Activated CD4-positive, alpha-beta T cell treated with anti-CD3 and anti-CD28 coated beads, Interleukin-2, Interleukin-6, amounts not matched to agents 100 ng/mL and 50 ng/mL, durations not matched to agents 16 hours and 8 hours (primary cell): ENCODE results near the gene DIDO1.
A peak's percentile ranks its signal among the peaks of the same experiment; 100 is the strongest.

Experiments used
- DNase-seq: peaks from one replicate; pipeline ENCODE4 v3.0.0-alpha.2; 2020

The DIDO1 gene

DNA sequence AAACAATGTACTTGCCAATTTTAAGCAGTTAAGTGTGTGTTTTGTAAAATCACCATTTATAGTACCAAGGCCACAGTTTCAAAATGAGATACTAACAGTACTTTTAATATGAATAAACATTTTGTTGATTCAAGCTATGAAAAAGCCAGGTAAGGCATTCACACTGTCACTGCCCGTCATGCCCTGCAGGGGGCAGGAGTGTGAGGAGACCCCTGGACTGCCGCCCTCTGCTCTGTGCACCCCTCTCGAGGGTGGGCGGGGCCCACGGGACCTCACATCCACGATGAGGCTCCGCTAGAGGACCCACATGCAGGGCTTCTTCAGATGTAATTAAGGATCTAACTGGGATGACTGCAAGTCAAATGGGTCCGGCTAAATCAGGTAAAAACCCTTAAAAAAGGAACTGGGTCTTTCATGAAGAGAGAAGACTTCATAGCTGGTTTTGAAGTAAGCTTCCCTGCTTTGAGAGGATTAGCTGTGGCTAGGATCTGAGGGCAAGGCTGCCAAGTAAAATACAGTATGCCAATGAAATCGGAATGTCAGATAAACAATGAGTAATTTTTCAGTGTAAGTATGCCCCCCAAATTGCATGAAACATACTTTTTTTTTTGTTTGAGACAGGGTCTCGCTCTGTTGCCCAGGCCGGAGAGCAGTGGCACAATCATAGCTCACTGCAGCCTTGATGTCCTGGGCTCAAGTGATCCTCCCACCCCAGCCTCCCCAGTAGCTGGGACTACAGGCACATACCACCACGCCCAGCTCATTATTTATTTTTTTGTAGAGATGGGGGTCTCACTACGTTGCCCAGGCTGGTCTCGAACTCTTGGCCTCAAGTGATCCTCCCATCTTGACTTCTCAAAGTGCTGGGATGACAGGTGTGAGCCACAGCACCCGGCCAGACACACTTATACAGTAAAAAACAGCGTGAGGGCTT, 18.7 kb downstream of the DIDO1 start:
- DNase-seq = peak; percentile 41

DNA sequence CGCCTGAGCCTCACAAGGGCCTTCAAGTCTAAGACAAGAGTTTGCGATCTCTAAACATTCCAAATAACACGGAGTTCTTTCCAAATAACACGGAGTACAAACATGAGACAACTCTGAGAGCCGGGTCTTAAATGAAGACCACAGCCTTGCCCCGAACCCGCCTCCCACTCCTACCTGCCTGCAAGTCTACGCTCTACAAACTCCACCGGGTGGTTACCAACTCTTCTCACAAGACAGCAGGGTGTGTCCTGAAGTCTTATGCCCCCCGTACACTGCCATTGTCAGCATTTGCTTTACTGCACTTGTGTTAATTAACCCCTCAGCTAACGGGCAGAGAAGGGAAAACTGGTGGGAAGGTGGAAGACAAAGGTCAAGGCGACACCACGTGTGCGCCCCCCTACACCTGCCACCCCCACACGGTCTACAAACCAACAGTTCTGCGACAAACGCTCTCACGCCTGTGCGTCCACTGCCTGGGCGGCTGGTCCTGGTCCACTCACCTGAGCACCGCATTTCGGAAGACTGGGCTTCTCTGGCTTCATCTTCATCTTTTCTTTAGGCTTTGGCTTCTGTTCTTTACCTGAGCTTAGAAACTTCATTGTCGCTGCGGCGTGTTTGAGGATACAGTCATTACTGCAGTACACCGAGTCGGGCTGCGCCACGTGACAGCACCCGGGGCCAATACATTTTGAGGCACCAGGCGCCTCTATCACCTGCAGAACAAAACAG, 19.5 kb downstream of the DIDO1 start:
- no peak for DNase-seq

DNA sequence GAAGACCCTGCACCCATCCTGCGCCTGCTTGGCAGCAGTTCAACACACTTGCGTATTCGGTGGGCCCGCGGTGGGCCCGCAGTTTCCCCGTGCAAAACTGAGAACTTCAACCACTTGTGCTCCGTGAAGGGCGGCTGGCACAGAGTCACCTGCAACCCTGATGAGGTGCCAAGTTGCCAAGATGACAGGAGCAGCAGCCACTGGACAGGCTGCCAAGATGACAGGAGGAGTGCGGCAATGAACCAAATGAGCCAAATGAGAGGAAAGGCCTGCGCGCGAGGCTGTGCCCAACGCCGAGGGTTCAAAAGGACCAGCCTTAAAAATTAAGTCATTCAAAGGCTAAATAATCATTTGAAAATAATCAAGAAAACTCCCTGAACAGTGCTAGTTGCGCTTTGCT, 20.1 kb downstream of the DIDO1 start:
- no peak for DNase-seq

DNA sequence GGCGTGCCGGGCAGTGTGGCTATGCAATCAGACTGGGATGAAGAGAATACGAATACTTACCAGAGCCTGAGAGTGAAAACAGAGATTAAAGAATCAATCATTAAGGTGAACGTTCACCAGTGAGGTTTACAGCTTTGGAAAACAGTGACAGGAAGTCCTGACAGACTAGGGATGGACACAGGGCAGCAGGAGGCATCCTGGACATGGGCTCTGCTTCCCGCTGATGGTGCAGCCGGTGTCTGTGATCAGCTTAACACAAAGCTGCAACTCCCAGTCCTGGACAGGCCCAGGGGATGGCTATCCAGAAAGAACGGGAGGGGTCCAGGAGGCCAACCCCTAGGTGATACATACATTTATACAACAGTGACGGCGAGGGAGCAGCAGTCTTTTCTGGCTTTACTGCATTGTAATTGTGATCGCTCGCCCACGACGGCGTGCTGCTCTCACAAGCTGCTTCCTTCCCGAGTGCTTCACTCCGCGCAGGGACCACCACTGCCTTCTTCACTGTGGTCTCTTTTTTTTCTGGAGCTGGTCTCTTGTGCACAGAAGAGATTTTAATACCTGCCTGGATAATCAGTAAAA, 20.7 kb downstream of the DIDO1 start:
- DNase-seq = no peak

DNA sequence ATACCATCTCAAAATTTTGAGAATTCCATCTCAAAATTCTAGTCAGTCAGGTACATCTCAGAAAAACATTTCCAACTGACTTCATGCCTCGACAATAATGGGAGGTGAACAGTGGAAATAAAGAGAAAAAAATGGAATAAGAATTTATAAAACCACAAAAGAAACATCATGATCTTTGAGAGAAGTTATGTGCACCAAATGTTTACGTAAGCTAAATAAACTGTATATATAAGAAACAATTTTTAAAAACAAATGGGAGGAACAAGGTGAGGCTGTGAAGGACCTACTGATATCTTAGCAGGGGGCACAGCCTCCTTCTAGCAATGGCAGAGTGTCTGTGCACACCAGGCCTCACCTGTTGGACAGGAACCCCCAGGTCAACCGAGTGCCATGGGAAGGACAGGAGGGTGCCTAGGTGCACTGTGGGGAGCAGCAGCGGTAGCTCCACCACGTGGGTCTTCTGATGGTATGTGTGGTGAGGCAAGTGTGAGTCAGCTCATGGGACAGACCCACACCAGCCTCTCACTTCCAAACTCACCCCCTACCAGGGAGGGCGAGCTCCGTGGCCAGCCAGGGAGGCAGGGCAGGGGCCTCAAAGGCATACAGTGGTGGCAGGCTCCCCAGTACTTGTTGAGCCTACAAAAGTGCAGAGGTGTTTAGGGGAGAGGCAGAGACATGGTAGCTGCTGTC, 23.2 kb downstream of the DIDO1 start:
- DNase-seq = no peak

DNA sequence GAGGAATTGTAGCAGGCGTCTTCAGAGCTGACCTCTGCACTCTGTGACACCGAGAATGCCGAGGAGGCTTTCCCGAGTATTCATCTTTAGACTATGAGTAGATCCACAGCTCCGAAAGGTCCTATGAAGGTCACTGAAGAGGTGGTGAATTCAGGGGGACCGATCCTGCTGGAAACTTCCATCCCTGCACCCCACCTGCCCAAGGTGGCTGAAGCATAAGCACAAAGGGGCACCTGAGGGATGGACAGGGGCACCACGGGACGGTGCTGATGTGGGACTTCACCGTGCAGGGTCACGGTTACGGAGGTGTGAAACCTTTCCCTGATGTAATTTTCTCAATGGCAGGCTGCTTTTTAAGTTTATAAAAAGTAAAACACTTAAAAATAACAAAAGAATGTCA, 24.4 kb downstream of the DIDO1 start:
- DNase-seq = no peak

DNA sequence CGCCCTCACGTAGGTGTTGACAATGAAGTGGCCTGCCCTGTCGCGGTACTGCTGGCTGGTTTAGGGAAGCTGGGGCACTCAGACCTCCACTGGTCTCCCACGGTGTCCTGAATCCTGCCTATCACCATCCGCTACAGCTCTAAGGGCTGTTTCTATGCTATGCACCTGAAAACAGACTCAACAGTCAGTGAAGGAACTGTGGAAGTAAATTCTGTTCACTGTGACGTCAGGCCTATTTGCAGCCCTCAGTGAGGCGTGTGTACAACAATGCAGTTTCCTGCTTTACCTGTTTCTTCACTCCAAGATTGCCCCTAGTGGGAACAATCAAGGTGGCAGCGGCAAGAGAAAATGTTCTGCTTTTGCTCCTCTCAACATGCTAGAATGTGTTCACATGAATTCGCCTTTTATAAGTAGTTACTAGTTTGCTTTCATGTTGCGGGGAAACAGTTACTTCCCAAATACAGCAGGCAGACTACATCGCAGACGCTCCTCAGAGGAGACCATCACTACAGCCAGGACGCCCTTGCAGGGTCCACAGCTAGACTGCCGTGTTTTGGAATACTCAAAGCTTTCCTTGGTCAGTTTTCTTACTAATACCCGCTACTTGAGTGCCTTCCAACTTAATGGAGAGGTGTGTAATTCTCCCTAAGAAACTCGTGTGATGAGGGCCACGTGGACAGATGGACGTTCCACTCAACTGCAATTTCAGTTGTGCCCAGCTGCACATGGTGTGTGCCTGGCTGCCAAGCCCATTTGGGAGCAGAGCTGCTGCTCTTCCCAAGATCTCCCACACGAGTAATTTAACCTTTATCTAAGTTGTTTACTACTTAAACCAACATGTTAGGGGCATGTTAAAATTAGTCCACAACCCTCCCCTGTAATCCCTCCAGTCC, 25.4 kb downstream of the DIDO1 start:
- DNase-seq = no peak

DNA sequence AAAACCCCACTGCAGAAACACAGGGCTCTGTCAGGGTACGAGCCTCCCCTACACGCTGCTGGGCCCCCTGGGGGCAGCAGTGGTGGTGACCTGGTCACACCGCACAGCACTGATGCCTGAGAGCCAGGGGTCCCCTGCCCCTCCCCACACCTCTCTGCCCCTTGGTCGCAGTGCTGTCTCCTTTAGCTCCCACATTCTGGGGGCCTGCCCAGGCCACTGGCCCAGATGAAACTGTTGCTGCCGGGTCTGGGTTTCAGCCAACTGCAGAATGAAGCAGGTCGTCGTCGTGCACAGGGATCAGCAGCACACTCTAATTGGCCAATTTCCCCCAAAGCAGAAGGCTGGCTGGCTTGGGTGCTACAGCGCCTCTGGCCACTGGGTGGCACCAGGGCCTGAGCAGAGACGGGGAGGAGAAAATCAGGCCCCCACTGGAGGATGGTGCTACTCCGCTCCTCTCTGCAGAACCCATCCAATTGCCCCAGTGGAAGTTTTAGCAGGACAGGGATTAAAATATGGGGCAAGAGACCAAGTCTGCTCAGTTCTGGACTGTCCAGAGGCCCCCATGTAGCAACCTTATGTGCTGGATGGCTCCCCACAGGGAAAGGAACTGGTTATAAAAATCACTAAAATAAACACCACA, 26.1 kb downstream of the DIDO1 start:
- DNase-seq = peak; percentile 86

DNA sequence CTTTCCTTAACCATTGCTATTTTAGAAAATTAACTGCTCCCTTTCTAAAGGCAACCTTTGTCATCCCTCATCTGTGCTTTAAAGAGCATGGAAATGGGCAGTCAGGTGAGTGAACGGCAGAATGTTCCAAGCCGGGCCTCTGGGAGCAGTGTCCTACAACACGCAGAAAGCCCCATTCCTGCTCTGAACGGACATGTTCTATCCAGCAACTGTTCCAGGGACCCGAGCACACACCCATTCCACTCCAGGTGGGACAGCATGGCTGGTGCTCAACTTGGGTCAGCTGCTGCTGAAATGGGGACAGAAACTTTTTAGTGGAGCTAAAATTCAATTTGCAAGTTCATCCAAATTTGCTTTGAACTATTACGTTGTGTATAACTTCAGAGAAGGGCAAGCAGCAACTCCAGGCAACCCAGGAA, 26.7 kb downstream of the DIDO1 start:
- no peak for DNase-seq

DNA sequence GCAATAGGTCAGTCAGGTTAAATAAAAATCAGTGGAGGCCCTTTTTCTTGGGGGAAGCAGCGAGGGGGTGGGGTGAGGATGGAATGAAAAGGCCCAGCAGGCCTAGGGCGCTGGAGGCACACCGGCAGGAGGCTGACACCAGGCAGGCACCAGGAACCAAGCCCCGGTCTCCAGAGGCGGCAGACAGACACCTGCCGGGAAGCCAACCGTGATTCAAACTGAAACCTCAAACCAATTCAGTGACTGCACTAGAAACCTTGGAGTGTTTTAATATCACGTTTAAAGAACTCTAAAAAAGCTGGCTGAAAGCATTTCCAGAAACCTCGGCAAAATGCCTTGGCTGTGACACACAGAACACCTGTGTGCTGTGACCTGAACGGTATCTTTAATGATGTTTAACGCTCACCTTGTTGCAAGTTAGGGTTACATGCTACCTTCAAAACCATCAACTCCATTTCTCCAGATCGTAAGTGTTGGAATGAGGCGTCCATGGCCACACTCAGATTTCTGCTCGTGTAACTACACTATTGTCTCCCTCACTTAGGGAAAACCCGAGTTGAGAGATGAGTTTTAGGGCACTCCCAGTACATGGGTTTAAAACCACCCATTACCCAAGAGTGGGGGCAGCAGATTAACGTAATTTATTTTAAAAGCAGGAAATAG, 27.2 kb downstream of the DIDO1 start:
- peak; percentile 87 for DNase-seq

DNA sequence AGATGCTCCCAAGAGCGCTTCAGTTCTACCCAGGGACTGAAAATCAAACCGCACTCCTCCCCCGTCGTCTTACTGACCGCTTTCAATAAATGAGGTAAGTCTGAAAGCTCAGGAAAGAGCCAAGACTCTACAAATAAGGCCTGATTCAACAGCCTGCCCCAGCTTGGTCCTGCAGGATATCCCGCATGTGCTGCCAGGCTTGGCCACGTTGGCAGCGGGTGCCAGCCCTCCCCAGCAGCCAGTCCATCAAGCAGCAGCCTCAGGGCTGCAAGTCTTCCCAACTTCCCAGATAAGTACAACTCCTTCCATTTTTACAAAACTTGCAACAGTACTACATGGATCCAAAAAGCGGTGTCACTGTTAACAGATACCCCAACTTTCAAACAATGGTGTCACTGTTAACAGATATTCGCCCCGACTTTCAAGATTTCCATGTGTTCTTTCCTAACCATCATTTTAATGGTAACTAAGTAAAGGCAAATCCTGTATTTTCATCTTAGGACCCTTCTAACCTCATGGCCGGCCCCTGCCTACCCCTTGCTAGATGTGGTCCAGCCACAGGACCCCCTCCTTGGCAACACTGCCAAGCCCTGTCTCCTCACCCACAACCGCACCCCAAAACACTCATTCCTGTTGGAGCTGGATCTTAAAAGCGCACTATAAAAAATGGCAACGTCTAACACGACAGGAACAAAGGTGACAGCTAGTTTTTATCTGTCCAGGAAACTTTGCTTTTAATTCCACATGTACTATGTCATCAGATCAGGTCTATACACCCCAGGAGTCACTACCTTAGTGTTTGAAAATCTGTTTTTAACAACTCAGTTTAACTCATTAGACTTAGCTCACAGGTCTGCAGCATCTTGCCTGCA, 28.0 kb downstream of the DIDO1 start:
- DNase-seq = no peak

DNA sequence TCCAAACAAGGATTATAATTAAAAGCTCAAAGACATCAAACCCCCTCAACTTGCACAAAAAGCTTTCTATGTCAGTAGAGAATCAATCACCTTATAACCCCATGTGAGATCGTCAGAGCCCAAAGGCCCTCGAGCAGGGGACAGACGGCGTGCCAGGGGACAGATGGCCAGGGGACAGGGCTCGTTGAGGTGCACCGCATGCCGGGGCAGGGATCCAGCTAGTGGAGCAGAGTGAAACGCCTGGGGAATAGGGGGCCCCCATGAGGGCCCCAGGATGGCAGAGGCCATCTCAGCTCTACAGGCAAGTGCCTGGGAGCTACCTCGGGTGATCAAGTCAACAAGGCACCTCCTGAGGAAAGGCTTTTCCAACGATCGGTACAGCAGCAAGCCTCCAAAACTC, 28.6 kb downstream of the DIDO1 start:
- DNase-seq = no peak

DNA sequence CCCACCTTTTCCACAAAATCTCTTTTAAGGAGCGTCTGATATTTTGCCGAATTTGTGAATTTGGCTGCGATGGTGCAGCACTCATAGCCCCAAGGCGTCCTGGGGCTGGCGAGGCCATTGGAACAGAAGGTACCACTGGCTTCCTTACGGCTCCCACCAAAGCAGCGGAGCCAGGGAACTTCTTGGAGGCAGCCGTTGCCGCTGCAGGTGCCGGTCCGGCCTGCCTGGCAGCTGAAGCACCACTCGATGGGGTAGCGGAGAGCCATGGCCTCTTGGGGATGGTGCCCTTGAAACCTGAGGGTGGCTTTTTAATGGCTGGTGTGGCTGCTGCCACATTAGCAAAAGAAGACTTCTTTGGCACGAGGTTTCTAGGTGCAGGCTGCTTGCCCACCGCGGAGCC, 29.8 kb downstream of the DIDO1 start:
- no peak for DNase-seq

DNA sequence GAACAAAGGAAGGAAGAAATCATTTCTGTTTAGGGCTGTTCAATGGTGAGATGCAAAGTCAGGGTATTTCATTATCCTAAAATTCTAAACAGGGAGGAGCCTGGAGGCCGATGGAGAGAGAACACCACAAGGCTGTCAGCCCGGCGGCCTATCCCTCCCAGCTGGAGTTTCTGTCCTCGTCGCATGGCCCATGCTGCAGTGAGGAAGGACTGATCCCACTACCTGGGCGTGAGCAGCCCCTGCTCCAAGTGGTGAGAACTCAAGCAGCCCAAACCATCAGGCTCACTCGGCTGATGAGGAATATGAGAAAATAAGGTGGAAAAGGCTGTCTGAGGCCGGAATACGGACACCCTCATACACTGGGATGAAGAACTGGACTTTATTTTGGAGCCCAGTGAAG, 30.8 kb downstream of the DIDO1 start:
- DNase-seq = no peak

DNA sequence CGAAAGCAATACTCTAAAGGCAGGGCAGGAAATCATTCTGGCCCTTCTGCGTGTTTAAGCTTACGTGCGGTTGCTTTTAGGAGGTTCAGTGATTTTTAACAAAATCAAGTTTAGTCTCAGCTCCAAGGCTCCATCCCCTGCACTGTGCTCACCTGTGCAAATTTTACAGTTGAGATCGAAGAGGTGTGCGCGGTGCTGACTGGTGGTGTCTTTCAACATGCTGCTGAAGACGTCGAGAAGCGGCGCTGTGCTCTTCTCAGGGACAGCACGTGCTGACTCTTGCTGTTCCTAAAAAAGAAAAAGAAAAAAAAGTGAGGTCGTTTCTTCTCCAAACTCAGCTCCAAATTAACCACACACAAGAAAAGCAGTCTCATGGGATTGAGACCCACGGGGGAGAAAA, 32.0 kb downstream of the DIDO1 start:
- DNase-seq = no peak

DNA sequence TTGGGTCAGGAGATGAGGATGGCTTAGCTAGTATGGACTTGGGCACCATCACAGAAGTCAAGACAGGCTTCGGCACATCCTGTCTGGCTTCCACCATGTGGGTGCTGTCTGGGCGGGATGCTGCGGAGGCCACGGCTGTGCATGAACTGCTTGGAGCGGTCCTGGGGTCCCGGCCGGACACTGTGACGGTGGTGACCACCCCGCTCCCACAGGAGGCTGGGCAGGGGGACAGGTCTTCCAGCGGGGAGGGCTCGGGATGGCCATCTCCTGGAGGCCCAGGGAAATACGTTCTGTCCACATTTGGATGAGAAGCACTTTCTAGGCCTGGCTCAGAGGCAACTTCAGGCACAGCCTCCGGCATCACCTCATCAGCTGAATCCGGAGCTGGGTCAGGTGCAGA, 32.6 kb downstream of the DIDO1 start:
- DNase-seq = no peak

DNA sequence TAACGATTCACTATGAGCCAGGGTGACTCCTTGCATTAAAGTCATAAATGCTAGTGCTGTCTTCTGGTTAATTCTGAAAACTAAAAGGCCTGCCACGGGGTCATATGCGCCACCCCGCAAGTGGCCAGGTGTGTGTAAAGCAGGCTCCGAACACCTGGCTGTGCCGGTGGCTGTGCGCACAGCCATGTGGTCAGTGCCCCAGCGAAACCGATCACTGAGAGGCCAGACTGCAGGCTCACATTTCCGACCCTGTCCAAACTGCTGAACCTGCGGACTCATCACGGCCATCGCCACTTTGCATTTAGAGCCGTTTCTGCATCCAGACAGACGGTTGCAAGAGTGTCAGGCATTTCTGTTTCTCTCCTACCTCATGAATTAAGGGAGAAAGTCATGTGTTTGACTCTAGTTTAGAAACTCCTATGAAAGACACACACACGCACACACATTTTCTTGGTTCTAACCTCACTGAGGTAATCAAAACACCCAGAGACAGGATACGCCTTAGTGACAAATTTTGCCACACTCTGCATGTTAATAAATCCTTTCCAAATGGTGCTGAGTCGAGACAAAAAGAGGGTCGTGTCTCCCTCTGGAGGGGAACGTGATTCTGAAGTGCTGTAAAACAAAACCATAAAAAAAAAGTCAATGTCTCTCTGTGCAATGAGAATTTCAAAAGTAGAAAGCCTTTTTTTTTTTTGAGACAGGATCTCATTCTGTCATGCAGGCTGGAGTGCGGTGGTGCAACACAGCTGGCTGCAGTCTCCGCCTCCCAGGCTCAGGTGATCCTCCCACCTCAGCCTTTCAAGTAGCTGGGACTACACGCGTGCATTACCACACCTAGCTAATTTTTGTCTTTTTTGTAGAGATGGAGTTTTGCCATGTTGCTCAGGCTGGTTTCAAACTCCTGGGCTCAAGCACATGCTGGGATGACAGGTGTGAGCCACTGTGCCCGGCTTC, 33.7 kb downstream of the DIDO1 start:
- no peak for DNase-seq

DNA sequence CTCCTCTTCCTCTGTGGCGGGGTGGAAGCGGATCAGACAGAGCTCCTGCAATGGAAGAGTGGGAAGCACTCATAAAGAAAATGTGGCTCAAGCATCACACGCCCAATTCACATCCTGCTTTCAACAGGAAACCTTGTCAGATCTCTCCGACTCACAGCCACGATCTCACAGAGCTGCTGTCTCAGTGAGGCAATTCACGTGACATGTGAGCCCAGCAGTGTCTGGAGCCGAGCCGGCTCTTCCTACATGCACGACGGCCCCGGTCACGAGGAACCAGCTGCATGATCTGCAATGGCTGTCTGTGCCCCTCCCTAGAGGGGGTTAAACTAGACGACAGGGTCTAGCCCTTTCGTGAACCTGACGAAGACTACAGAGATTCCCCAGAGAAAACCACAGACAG, 35.2 kb downstream of the DIDO1 start:
- peak; percentile 48 for DNase-seq

DNA sequence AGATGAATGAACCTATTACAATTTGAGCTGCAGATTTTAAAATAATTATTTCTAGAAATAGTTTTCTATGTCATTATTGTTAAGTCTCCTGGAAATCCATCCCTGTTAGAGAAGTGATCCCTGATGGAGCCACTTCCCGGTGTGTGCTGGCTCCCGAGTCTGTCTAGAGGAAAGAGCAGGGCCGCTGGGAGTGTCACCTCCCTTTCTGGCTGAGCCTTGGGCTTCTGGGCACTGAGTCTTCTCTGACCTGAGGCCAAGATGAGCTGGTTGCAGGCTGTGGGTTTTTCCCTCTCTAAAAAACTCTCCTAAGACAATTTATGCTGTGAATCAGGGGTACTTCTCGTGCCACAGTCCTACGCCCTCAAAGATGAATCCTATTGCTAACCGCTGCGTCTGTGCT, 35.9 kb downstream of the DIDO1 start:
- DNase-seq = no peak
